Thoracic aorta (tissue), 2 donors: ENCODE measurements around the gene ARHGEF16. TPM values are rescaled to one million over a fixed set of nuclear protein-coding genes. Genes with fewer than 3 reads are reported as not detected.

Source experiments
- ATAC-seq: fragments of 150-250 bp; one replicate; pipeline ENCODE4 v1.8.0; 2017; ENCODE audit warnings: low read depth; ENCODE audit not compliant: insufficient number of reproducible peaks, low FRiP score
- DNase-seq: peaks from one replicate; pipeline ENCODE4 v3.0.0-alpha.2; 2020; ENCODE audit warnings: low spot score
- H3K27ac ChIP-seq, 2 donors: fragments of 200-600 bp; sonication (generic); 1 replicate in 1 of 2; 2 replicates in 1 of 2; pipeline ENCODE4 v1.5.1; 2016; ENCODE audit warnings: mild to moderate bottlenecking in 2 of 2, moderate library complexity in 2 of 2
- H3K27me3 ChIP-seq: fragments of 200-600 bp; sonication (generic); replicated peaks from 2 replicates; pipeline ENCODE4 v1.6.0; 2016; ENCODE audit warnings: mild to moderate bottlenecking; ENCODE audit not compliant: insufficient read depth
- H3K36me3 ChIP-seq: fragments of 200-600 bp; sonication (generic); one replicate; pipeline ENCODE4 v1.5.1; 2016
- H3K4me1 ChIP-seq, 2 donors: fragments of 200-600 bp; sonication (generic); 1 replicate in 1 of 2; 2 replicates in 1 of 2; pipeline versions ENCODE4 v1.5.1 to v1.6.0; 2016; ENCODE audit warnings: low read depth in 2 of 2, mild to moderate bottlenecking in 1 of 2; ENCODE audit not compliant: control insufficient read depth in 1 of 2
- H3K4me3 ChIP-seq: fragments of 200-600 bp; sonication (generic); 2 replicates; pipeline ENCODE4 v1.5.1; 2016; ENCODE audit warnings: mild to moderate bottlenecking
- H3K9me3 ChIP-seq: fragments of 200-600 bp; sonication (generic); 2 replicates; pipeline ENCODE4 v1.5.1; 2016
- CTCF ChIP-seq: fragments of 200-600 bp; sonication (generic); IDR thresholded peaks from one replicate; pipeline ENCODE4 v1.5.1; 2019; ENCODE audit warnings: antibody characterized with exemption
- total RNA-seq, 2 donors: library from RNA; depleted of rRNA; stranded (reverse); fragments of >200 nt; gene quantifications; one replicate each; pipeline versions ENCODE4 v1.1.0 to v1.2.3, GENCODE V29; 2016

Gene ARHGEF16
- total RNA-seq, 2 donors from 2014 or later = 1.6 to 2.4 TPM

GRCh38 chr1:3514404-3514803, 59.9 kb downstream of the ARHGEF16 start:
- H3K4me3 ChIP-seq = no peak overlapping the region
- DNase-seq (no peak), ATAC-seq (no peak)
- no peaks in the 10 kb centered on the region for H3K27me3 ChIP-seq
- no peak overlapping the region for H3K27ac ChIP-seq
- no peaks in the 10 kb centered on the region for H3K9me3 ChIP-seq
- H3K36me3 ChIP-seq = peaks cover 9% of the 10 kb centered on the region
- no peak for TF ChIP-seq CTCF
- peaks cover 0 to 38% of the 10 kb centered on the region in 2 donors for H3K4me1 ChIP-seq

GRCh38 chr1:3515272-3515671, 60.8 kb downstream of the ARHGEF16 start:
- Histone ChIP-seq H3K36me3 (peaks cover 14% of the 10 kb centered on the region), H3K27ac (no peak overlapping the region), H3K4me1 (peaks cover 0 to 33% of the 10 kb centered on the region in 2 donors), H3K9me3 (no peaks in the 10 kb centered on the region), H3K27me3 (no peaks in the 10 kb centered on the region), H3K4me3 (no peak overlapping the region)
- TF ChIP-seq CTCF = no peak
- no peak for ATAC-seq
- no peak for DNase-seq

GRCh38 chr1:3515774-3516480, 61.5 kb downstream of the ARHGEF16 start:
- H3K27ac ChIP-seq = no peak overlapping the region
- no peaks in the 10 kb centered on the region for H3K9me3 ChIP-seq
- no peak overlapping the region for H3K4me3 ChIP-seq
- ATAC-seq (no peak), DNase-seq (no peak)
- H3K36me3 ChIP-seq = peaks cover 14% of the 10 kb centered on the region
- H3K27me3 ChIP-seq = no peaks in the 10 kb centered on the region
- no peak for TF ChIP-seq CTCF
- peaks cover 0 to 31% of the 10 kb centered on the region in 2 donors for H3K4me1 ChIP-seq

GRCh38 chr1:3516481-3516869, 62.0 kb downstream of the ARHGEF16 start:
- H3K4me3 ChIP-seq = no peak overlapping the region
- TF ChIP-seq CTCF = no peak
- H3K4me1 ChIP-seq = peaks cover 0 to 31% of the 10 kb centered on the region in 2 donors
- no peaks in the 10 kb centered on the region for H3K9me3 ChIP-seq
- H3K36me3 ChIP-seq = peaks cover 15% of the 10 kb centered on the region
- no peak for DNase-seq
- no peak overlapping the region for H3K27ac ChIP-seq
- no peaks in the 10 kb centered on the region for H3K27me3 ChIP-seq
- no peak for ATAC-seq

- Histone ChIP-seq H3K4me3 (no peak overlapping the region), H3K9me3 (no peaks in the 10 kb centered on the region), H3K4me1 (peaks cover 0 to 37% of the 10 kb centered on the region in 2 donors), H3K27ac (no peak overlapping the region), H3K27me3 (no peaks in the 10 kb centered on the region), H3K36me3 (peaks cover 21% of the 10 kb centered on the region)
- no peak for ATAC-seq
- DNase-seq = no peak
- no peak for TF ChIP-seq CTCF
Observed at GRCh38 chr1:3516911-3517675, 62.6 kb downstream of the ARHGEF16 start.
